Activated CD4-positive, alpha-beta T cell treated with anti-CD3 and anti-CD28 coated beads, Interleukin-2, Interleukin-6, amounts not matched to agents 100 ng/mL and 50 ng/mL, durations not matched to agents 16 hours and 8 hours (primary cell): ENCODE data around the gene RUNX2.
"Not testable (repeated sequence)": the region's sequence is repeated elsewhere in the genome, so short reads cannot be mapped to it uniquely, and the experiment has no call there.

Source experiments
- DNase-seq: peaks from one replicate; pipeline ENCODE4 v3.0.0-alpha.2; 2020

Gene RUNX2

GRCh38 chr6:45462190-45463134 lies 134.3 kb downstream of the RUNX2 start:
- DNase-seq = no peak

DNA sequence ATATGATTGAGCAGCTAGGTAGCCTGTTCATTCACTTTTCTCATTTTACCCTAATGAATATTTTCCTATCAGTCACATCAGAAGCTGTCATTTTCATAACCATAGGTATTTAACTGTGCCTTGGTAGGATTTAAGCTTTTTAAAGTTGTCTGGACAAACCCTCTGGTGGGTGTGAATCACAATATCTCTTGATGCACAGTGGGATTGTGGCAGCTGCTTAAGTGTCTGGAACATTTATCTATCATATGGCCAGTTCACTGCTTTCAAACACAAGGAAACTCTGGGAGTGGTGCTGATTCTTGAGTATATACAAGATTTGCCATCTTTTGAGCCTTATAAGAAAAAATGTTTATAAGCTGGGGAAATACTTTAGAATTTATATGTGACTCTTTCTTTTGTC lies 136.6 kb downstream of the RUNX2 start:
- DNase-seq = no peak

DNA sequence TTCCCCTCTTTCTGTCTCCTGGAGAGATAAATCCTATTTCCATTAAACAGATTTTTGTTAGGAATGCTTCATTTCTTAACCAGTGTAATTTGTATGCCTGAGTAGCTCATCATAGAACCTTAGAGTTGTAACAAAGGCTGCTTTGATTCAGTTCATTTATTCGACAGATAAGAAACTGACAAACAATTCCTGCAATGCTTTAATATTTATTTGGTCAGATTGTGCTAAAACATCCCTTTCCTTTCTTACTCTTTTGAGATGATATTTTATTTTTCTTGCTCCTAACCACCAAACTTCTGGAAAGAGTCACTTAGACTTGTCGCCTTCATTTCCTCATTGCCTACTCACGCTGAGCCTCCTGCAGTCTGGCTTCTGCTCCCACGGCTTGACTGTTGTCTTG lies 138.6 kb downstream of the RUNX2 start:
- DNase-seq = no peak

DNA sequence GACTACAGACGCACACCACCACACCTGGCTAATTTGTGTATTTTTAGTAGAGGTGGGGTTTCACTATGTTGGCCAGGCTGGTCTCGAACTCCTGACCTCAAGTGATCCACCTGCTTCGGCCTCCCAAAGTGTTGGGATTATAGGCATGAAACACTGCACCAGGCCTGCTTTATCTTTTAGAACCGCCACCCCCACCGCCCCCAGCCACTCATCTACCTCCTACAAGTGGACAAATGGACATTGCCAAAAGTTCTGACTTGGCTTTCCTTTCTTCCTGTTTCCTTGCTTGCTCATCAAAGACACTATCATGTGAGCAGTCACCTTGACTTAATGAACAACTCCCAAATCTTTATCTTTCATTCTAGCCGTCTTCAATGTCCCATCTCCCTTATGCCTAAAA lies 139.3 kb downstream of the RUNX2 start:
- DNase-seq = not testable (repeated sequence)

DNA sequence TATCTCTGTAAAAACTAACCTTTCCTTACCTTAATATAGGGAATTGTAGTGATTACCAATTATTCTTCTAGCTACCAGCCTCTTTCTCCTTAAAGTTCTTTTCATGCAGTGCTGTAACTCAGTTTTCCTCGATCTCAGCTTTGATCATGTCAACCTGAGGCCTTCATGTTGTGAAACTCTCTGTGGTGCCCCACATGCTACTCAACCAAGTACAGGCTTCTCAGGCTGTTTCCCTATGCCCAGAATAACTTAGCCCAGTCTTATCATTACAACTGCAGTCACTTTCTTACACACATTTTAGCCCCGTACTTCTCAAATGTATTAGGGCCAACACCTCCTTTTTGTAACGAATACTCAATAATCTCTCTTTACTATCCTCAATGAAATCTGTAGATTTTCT lies 139.7 kb downstream of the RUNX2 start:
- no peak for DNase-seq

- no peak for DNase-seq
These were observed 141.5 kb downstream of the RUNX2 start for GRCh38 chr6:45469663-45470062.

- DNase-seq = no peak
These were observed 142.1 kb downstream of the RUNX2 start for GRCh38 chr6:45470131-45470738.

DNA sequence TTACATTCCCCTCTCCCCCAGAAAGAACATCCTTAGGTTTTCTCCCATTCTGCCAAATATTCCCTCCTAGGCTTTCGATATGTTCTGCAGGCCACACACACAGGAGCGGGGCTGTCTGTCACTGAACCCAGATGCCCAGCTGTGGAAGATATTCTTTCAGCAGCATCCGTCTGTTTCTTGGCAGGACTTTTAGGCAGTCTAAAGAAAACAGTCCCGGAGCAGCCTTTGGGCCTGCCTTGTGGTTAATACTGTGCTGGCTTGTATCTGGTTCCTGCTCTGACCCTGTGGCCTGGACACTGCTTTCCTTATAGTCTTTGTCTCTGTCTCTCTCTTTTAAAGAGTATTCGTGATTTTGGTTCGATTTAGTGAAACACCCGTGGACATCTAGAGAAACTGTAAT lies 144.3 kb downstream of the RUNX2 start:
- DNase-seq = no peak

DNA sequence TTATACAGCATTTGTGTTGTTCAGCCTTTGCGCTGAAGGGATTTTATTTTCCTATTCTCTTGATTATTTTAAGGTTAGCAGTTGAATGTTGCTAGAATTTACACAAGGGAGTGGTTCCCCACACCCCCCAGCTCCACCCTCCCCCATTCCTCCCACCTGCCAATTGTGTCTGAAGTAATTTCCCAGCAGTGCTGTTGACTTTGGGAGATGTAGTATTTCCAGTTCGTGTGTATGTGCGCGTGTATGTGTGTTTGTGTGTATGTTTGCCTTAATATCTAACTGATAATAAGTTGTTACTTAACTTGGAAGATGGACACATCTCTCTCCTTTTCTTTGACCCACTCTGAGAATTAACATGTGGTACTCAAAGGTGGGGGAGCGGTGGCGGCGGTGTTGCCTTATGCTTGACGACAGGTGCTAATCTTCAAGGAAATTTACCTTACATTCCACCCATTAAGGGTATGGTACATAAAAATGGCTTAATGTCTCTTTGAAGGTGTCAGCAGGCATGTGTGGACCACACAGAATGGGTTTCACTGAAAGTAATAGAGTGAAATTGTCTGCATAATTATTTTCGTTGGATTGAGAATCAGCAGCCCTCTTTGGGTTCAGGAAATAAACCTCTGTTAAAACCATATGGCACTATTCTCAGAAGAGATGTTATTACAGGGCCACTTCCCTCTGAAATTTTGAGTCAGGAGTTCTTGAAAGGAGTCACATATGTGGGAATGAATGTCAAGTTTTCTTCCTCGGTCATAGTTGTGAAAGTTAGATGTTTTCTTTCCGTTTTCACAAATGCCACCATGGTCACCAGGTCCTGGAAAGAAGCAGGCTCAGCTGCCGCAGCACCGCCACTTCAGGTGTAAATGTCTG lies 145.2 kb downstream of the RUNX2 start:
- DNase-seq = peak; percentile 50

DNA sequence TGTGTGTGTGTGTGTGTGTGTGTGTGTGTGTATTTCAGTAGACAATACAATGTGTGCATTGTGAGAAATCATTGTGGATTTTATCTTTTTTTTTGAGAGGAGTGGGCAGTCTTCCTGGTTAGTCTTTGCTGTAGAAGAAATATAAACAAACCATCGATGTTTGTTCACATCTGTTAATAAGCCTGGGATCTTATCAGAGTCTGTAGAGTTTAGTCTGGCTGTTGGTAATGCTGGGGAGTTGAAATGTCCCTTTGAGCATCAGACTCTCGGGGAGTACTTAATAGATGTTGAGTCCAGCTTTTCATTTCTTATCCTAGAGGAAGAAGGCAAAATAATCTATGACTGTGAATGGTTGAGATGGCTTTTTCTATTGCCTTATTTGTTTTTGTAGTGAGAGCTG lies 146.2 kb downstream of the RUNX2 start:
- no peak for DNase-seq

- DNase-seq = no peak
These were observed 148.2 kb downstream of the RUNX2 start for GRCh38 chr6:45476341-45476740.

DNA sequence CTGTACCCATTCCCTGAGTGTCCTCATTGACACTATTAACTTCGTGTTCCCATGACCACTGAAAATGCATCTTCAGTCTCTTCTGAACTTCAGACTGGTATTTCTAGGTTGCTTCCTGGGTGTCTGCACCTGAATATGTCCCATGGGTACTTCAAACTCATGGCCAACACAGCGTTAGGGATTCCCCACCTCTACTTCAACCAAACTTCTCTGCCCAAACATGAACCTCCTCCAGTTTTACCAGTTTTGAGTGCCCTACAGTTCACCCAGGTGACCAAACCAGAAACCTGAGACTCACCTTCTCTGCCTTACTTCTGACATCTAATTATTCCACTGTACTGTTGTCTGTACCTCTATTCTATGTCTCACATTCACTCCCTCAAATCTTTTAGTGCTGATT lies 149.1 kb downstream of the RUNX2 start:
- DNase-seq = no peak

GRCh38 chr6:45477790-45478189 lies 149.7 kb downstream of the RUNX2 start:
- no peak for DNase-seq

DNA sequence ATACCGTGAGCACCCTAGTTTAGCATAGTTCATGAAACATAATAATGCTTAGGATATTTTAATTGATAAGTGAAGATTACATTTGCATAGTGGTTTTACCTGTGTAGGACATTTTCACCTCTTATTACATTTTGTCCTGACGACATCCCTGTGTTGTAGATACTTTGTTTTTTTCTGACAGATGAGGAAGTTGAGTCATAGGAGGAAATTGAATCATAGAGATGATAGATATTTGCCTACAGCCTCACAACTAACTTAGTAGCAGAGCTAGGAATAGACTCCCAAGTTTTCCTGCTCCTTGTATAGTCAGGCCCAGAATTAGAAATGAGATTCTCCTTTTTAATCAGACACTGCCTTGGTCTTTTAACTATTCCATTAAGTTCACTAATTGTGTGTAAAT lies 150.1 kb downstream of the RUNX2 start:
- peak; percentile 60 for DNase-seq

DNA sequence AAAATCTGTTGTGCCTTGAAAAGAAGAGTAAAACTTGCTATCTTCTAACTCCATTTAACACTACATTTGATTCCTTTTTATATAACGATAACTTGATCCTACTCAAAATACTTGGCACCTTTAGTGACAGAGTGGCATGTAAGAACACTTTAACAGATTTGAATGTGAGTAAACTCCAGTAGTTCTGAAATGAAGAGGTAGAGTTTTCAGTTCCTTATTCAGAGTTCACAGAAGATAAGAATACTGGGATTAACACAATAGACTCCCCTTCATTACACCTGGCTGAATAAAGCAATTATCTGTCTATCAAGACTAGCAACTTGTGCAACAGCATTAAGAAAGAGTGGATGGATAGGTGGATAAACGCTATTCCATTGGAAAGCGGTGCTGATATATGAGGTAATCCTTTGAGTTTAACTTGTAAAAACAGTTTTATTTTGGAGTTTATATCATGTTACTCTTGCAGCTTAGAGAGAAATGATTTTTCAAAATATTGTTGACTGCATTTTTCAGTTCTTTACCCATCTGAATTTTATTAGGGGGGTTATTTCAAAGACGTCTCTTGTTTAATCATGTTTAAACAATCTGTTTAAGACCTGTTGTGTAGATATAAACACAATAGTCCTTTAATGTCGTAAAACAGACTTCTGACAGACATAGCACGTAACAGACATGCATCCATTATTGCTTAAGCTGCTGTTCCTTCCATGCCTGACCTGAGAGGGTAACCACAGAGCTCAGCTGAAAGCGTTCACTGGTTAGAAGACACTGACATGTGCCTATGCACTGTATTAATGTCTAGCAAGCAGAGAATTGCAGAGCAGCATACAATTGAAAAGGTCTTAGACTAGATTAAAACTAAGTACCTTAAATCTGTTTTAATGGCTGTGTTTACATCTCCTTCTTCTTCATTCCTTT lies 152.0 kb downstream of the RUNX2 start:
- DNase-seq = peak; percentile 37

GRCh38 chr6:45480752-45481415 lies 152.8 kb downstream of the RUNX2 start:
- DNase-seq = no peak

DNA sequence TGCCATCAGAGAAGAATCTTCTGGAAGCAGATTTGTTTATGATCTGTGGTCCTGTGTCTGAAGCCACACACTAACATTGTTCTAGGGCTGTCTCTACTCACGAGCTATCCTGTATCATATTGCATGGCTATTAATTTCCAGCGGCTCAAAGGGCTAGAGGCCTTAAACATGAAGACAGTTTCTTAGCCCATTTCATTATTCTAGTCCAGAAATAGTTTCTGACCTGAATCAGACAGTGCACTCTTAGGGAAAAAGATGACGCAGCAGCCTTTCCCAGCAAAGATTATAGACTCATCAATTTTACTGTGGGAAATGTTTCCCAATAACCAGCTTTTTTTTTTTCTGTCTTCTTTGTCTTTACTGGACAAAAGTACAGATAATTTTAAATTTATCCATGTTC lies 154.9 kb downstream of the RUNX2 start:
- no peak for DNase-seq

- DNase-seq = no peak
These were observed 155.4 kb downstream of the RUNX2 start for GRCh38 chr6:45483501-45483900.

DNA sequence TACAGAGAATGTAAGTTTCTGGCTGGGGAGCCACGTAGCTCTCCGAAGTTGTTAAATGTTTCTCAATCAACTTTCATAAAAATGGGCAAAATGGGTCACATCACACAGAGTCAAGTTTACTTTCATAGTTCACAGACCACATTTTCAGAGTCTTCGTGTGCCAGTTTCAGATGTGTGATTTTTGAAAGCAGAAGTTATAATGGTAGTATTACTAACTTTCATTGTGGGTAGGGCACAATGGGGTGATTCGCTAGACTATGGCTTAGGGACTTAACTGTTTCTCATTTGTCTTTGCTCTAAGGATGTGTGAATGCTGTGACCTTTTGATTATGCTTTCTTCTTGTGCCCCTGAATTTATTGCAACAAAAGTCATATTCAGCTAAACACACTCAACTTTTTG lies 158.6 kb downstream of the RUNX2 start:
- peak; percentile 77 for DNase-seq

DNA sequence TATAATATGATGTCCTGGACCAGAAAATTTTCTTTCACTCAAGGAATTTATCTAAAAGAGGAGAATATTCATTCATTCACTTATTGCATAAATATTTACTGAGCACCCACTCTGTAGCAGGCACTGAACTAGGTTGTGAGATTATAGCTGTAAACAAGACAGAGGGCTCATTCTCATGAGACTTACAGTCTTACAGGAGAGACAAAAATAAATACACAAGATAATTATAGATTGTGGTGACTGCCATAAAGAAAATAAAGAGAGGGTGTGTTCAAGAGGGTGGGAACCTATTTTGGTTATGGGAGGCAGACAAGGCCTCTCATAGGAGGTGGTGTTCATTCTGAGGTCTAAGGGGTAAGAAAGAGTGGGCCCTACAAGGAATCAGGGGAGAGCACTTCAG lies 159.5 kb downstream of the RUNX2 start:
- DNase-seq = no peak

DNA sequence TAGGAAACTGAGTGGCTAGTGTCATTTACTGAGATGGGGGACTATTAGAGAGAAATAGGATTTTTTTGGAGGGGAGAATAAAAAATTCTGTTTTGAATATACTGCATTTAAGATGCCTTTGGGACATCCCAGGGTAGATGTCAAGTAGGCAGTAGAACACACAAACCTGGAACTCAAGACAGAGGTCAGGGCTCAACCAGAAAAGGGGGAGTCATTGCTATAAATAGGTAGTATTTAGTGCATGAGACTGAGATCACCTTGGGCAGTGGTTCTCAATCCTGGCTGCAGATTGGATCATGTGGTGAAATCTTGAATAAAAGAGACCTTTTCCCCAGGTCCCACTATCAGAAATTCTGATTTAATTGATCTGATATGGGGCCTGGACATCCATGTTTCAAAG lies 160.1 kb downstream of the RUNX2 start:
- DNase-seq = no peak

DNA sequence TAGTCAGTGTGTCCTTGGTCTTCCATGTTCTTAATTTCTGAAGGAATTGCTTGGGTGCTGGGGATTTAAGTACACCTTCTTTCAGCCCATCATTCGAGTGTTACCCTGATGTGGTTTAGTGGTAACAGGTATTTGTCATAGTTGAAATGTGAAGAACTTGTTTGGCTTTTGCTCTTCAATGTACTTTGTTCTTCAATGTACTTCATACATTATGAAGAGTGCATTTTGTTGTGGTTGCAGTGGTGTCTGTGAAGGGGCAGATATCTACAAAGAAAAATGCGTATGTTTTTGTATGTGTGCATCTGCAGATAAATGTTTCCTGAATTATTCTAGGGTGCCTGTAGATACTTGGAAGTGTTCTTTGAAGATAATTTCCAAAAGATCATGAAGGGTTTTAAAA lies 160.8 kb downstream of the RUNX2 start:
- peak; percentile 47 for DNase-seq
